HG02981 (cell line): ENCODE measurements around the gene MANSC4.

ENCODE experiments used
- ATAC-seq: cut with Tn5 transposase; IDR thresholded peaks from one replicate; pipeline ENCODE4 v1.9.1; 2021; ENCODE audit warnings: mild to moderate bottlenecking, moderate library complexity; ENCODE audit not compliant: unreplicated experiment

MANSC4 gene

DNA sequence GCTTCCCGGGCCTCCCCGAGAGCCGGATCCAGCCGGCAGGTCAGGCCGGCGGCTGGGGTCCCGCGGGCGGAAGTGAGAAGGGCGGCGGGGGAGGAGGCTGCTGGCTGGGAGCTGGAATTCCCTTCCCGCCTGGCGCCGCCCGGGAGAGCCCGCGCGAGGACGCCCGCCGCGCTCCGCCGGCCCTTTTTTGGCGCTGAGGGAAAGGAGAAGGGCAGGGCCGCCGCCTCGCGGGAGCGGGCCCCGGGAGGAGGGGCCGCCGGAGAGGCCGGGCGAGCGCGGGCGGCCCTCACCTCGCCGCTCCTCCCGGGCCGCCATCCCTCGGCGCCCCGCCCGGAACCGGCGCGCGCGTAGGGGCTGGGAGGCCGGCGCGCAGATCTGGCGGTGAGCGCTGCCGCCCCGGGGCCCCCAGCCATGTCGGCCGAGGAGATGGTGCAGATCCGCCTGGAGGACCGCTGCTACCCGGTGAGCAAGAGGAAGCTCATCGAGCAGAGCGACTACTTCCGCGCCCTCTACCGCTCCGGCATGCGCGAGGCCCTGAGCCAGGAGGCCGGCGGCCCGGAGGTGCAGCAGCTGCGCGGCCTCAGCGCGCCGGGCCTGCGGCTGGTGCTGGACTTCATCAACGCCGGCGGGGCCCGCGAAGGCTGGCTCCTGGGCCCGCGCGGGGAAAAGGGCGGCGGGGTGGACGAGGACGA, at the start of gene MANSC4, which contains the start of gene KLHL42:
Gene MANSC4, minus strand, starts transcription at position 317 of the 692 bp plus-strand sequence. CDS start 8,960 bp downstream, outside the sequence.
Gene KLHL42, plus strand, starts transcription at position 314 of the 692 bp plus-strand sequence. Its CDS starts 98 bp downstream, at position 412.
- peak; percentile 66 for ATAC-seq

DNA sequence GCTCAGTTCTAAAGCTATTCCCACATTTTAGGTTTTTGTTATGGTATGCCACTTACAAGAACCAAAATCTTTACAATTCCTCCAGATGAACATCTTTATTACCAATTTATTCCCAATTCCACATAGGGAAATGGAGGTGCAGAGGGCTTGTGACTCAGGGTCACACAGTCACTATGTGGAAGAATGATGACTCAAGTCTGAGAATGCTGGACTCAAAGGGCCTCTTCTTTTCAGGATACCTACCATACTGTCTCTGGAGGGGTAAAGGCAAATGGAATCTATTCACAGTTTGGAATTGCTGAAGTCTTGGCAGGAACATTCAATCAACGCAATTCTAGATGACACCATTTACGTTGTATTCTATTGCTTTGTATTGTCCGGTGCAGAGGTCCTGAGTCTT, 48.2 kb upstream of the MANSC4 start:
- ATAC-seq, result no peak

- no peak for ATAC-seq
Measured at GRCh38 chr12:27826076-27826475, 46.0 kb upstream of the MANSC4 start.

DNA sequence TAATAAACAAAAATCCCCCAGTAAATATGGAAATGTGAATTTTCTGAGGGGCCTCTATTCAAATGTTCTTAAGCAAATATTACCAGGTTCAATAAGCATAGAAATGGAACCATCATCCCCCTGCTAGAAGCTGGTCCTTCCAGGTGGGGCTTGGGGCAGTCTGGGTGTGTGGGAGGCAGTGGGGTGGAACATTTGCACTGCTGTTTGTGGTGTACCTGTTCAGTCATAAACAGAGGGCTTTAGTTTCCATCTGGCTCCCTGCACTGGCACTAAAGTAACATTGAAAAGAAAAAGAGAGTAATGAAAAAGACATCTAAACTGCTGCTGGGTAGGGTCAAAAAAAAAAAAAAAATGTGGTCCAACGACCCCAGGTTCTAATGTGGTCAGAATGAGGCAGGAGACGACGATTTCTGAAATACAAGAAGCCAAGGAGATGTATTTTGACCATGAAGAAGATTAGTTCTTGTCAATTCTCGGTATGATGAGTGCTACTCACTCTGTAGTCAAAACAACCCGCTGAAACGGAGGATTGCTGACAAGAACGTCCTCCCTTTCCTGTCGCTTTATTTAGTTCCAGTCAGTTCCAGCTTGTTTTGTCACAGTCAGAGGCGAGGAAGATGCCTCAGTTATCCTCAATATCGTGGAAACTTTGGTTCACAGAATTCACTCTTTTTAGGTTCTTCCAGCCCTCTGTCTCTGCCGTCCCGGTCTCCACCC, 44.2 kb upstream of the MANSC4 start:
- ATAC-seq, result peak; percentile 54

- ATAC-seq, result no peak
Measured at GRCh38 chr12:27823038-27823437, 43.0 kb upstream of the MANSC4 start.

DNA sequence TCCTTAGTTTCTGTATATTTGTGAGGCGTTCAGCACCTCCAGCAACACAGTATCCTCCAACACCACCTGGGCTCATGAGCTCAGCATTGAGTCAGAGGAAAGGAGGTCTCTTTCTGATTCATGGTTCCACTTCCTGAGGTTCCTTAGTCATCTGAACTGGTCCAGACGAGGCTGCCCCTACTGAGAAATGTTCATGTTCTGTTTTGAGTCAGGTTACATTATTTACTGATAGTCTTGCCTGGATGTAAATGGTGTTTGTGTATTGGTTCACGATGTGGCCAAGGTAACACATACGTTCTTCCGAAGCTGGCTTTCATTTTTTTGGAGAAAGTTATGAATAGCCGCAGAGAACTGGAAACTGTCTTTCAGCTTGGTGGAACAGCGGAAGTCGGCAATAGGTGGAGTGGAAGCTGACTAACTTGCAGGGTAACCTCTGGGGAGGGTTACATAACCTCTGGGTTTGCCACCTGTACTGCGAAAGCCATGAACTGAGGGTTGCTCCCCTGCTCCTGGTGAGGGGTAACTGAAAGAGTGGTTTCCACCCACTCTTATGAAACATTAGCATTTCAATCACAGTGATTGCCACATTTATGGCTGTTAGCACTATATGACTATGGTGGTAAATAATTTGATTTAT, 42.2 kb upstream of the MANSC4 start:
- ATAC-seq, result peak; percentile 70

GRCh38 chr12:27821259-27821973, 41.4 kb upstream of the MANSC4 start:
- no peak for ATAC-seq

DNA sequence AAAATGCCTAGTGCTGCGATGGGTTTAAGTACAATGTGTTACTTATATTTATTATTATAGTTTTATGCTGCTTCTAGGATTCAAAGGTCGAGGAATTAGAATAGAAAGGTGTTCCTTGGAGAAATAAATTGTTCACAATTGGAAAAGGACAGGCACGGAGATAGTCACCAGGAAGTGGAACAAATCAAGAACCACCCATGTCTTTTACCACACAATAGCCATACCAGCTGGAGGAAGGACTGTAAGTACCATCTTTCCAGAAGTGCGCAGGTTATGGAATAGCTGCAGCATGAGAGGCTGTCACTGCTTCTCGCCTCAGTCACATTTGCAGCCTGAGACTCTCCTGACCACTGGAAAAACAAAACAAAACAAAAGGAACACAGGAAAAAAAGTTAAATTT, 40.5 kb upstream of the MANSC4 start:
- ATAC-seq, result no peak

DNA sequence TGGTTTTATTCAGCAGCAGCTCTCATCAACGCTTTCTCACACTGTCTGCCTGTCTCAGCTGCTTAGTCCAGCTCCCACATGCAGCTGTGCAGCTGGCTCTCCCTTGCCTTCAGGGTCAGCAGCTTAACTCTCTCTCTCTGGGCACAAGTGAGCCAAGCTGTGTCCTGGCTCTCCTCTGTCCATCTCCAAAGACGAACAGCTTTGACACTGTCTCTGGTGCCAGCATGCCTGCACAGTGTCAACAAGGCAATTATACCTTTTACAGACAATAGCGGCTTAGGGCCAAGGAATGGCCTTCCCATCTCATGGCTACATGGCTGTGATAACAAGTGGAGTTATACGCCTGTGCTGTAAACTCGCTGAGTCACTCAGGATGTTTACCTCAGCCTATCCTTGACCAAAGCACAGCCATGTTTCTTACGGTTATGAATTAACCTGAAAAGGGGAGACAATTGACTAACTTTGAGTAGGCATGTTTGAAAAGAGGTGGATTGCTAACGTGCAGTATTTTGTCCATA, 38.4 kb upstream of the MANSC4 start:
- no peak for ATAC-seq

DNA sequence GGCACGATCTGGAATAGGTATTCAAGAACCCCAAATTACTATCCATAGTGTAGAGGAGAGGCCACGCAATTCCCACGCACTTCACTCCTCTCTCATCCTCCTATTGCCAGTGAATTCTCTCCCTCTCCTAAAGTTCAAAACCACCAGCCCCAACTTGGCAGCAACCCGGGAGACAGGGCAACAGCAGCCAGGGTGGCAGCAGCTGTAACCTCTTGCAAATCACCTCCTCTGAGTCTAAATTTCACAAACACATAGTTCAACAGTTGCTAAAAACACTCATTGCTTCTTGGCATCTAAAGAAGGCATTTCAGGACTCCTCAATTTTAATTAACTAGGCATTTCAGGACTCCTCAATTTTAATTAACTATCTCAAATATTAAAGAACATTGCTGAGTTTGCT, 37.7 kb upstream of the MANSC4 start:
- ATAC-seq, result no peak

- no peak for ATAC-seq
Measured at GRCh38 chr12:27814851-27815591, 35.0 kb upstream of the MANSC4 start.

DNA sequence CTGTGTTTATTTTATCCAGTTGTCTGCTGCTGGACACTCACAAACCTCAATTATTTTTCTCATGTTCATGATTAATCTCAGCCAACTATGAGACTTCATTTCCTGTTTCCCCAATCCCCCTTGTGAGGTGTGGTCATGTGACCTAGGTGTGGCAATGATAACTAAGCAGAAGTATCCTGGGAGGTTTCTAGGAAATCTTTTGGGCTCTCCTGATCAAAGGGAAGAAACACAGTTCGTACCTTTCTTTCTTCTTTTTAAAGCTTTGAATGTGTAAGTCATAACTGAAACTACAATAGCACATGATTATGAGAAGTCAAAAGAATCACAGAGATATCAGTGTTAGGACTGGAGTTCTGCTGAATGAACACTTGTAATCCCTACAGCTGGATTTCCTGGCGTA, 34.4 kb upstream of the MANSC4 start:
- ATAC-seq, result no peak

- no peak for ATAC-seq
Measured at GRCh38 chr12:27812502-27812901, 32.5 kb upstream of the MANSC4 start.

DNA sequence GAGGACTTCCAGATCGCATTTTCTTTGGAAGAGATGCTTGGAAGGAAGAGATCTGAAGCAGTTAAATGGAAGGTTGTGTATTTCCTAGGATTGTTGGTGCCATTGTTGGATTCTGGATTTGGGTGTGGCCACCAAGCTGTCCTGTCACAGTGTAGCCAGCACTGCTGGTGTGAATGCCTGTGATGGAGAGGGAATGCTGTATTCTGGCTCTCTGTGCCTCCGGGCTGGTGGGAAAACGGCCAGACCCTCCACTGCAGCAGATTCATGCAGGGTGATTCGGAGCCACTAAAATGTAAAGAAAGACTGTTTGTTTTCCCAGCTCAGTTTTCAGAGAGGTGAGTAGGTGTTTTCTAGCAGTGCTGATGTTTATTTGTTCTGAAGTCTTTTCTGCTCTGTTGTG, 30.7 kb upstream of the MANSC4 start:
- no peak for ATAC-seq

DNA sequence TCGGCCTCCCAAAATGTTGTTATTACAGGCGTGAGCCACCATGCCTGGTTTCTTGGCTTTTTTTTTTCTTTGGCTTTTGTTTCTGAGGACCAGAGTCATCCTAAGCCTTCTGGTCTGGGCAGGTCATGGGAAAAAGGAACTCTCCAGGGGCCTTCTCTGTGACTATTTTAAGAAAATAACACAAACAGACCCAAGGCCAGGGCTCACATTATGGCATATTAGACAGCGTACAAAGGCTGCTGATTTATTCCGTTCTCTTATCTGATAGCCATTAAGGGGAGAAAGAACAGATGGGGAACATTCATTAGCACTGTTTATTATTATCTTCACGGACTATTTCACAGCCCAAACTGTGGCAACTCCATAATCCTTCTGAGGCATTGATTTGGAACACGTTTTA, 28.8 kb upstream of the MANSC4 start:
- no peak for ATAC-seq

GRCh38 chr12:27807063-27807703, 27.1 kb upstream of the MANSC4 start:
- ATAC-seq, result no peak

- ATAC-seq, result no peak
Measured at GRCh38 chr12:27806259-27806658, 26.2 kb upstream of the MANSC4 start.

DNA sequence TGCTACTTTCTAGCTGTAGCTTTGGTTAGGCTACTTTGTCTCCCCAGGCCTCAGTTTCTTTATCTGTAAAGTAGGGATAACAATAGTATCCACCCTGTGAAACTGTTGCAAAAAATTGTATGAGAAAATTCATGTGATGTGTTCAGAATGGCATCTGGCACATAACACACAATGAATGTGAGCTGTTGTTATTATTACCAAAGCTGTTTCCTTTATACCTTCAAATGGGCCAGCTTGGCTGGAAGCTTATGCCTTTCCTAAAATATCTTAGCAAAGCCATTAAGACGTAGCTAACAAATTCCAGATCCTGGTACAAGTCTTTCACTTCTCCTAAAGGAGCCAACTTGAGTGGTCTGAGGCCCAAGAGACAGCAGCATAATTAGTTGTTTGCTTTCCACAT, 25.2 kb upstream of the MANSC4 start:
- no peak for ATAC-seq

DNA sequence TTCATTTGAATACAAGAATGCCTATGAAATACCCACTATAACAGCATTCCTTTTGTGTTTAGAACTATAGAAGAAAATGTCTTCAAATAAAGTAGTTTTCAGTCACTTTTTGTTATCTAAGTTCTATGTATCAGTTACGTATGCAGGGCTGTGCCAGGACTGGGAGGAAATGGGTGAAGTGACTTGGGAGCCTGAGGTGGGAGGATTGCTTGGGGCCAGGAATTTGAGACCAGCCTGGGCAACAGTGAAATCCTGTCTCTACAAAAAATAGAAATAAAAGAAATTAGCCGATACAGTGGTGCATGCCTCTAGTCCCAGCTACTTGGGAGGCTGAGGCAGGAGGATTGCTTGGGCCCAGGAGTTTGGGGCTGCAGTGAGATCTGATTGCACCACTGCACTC, 22.9 kb upstream of the MANSC4 start:
- no peak for ATAC-seq

DNA sequence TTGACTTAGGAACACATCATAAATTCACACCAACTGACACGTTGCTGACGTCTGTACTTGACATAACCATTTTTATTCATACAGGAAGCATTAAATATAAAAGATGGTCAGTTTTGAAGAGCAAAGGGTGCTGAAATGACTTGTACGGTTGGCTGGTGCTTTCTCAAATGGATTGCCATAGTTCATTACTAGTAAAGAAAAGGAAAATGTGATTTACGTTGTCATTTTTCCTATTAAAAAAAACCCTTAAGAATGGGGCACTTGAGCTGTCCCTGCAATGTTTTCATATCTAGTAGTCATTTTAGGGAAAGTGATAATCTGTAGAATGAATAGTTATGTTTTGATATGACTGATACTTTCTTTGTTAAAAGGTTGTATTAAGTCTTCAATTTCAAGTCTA, 22.5 kb upstream of the MANSC4 start:
- ATAC-seq, result no peak
